HEK293 (cell line): Measurements from ENCODE around the gene CACNA1H.

Experiments used
- CTCF ChIA-PET: fragments of 350-600 bp; formaldehyde crosslinking; extraction: SDS; loops from one replicate; lab custom pipeline; 2021; ENCODE audit warnings: antibody characterized with exemption; lab: Yijun Ruan, JAX
- POLR2A ChIA-PET: fragments of 300-600 bp; formaldehyde crosslinking; extraction: SDS; loops from one replicate; lab custom pipeline; 2020; ENCODE audit warnings: antibody characterized with exemption, inconsistent platforms; lab: Yijun Ruan, JAX
- H3K27ac ChIP-seq: fragments of 200-500 bp; sonication (Bioruptor generic); 2 replicates; pipeline ENCODE4 v1.5.1; 2014; ENCODE audit warnings: low read depth, low read length, control low read depth, inconsistent platforms; ENCODE audit errors: extremely low read depth
- H3K36me3 ChIP-seq, 2 experiments: fragments of 200-500 bp in 1 of 2; sonication (Bioruptor generic) in 1 of 2; 1 replicate in 1 of 2; 2 replicates in 1 of 2; pipeline ENCODE4 v1.5.1; 2014 to 2017; ENCODE audit warnings: inconsistent platforms in 2 of 2, low read length in 2 of 2; ENCODE audit not compliant: control insufficient read depth in 2 of 2, insufficient read depth in 1 of 2
- H3K4me1 ChIP-seq: fragments of 200-500 bp; sonication (Bioruptor generic); 2 replicates; pipeline ENCODE4 v1.5.1; 2014; ENCODE audit warnings: mild to moderate bottlenecking, low read length, inconsistent platforms; ENCODE audit not compliant: control insufficient read depth, insufficient read depth
- H3K4me3 ChIP-seq: 2 replicates; pipeline ENCODE4 v1.5.1; 2011; ENCODE audit warnings: low read depth, mild to moderate bottlenecking, control low read depth, low read length, moderate library complexity
- H3K9me3 ChIP-seq: fragments of 200-500 bp; sonication (Bioruptor generic); 2 replicates; pipeline ENCODE4 v1.5.1; 2014; ENCODE audit warnings: low read depth, low read length, inconsistent platforms; ENCODE audit not compliant: control insufficient read depth, insufficient read depth
- EGR2 ChIP-seq: fragments of 450-650 bp; formaldehyde crosslinking; IDR thresholded peaks from 2 replicates; pipeline ENCODE4 v1.5.1; 2016; ENCODE audit warnings: low read depth, missing biosample characterization, missing genetic modification characterization
- GLI2 ChIP-seq: fragments of 450-650 bp; formaldehyde crosslinking; IDR thresholded peaks from 2 replicates; pipeline ENCODE4; 2017; ENCODE audit warnings: missing biosample characterization, missing genetic modification characterization, low read depth, borderline replicate concordance
- GLIS1 ChIP-seq: fragments of 450-650 bp; formaldehyde crosslinking; IDR thresholded peaks from 2 replicates; pipeline ENCODE4 v1.5.1; 2016; ENCODE audit warnings: missing biosample characterization, missing genetic modification characterization
- HOXA7 ChIP-seq: sonication (generic); formaldehyde crosslinking; IDR thresholded peaks from 2 replicates; pipeline ENCODE4 v1.8.1; 2022; ENCODE audit warnings: missing genetic modification reagents, borderline replicate concordance
- INSM2 ChIP-seq: fragments of 450-650 bp; formaldehyde crosslinking; IDR thresholded peaks from 2 replicates; pipeline ENCODE4 v1.5.1; 2016; ENCODE audit warnings: missing biosample characterization, missing genetic modification characterization
- TCF7L2 ChIP-seq: IDR thresholded peaks from 2 replicates; pipeline ENCODE4 v1.6.1; 2011; ENCODE audit warnings: low read depth, mild to moderate bottlenecking, inconsistent platforms, low read length, moderate library complexity, borderline replicate concordance
- ZEB2 ChIP-seq: fragments of 450-650 bp; formaldehyde crosslinking; IDR thresholded peaks from 2 replicates; pipeline ENCODE4 v1.5.1; 2016; ENCODE audit warnings: missing biosample characterization, missing genetic modification characterization
- ZNF148 ChIP-seq: fragments of 450-650 bp; formaldehyde crosslinking; IDR thresholded peaks from 2 replicates; pipeline ENCODE4 v1.5.0; 2017; ENCODE audit warnings: missing biosample characterization, missing genetic modification characterization, borderline replicate concordance
- ZNF175 ChIP-seq: fragments of 450-650 bp; formaldehyde crosslinking; IDR thresholded peaks from 2 replicates; pipeline ENCODE4 v1.5.1; 2016; ENCODE audit warnings: missing biosample characterization, missing genetic modification characterization
- ZNF18 ChIP-seq: fragments of 450-650 bp; formaldehyde crosslinking; IDR thresholded peaks from 2 replicates; pipeline ENCODE4 v1.5.1; 2016; ENCODE audit warnings: missing biosample characterization, missing genetic modification characterization
- ZNF324 ChIP-seq: fragments of 450-650 bp; formaldehyde crosslinking; IDR thresholded peaks from 2 replicates; pipeline ENCODE4 v1.5.1; 2016; ENCODE audit warnings: missing biosample characterization, missing genetic modification characterization
- ZNF362 ChIP-seq: fragments of 450-650 bp; formaldehyde crosslinking; IDR thresholded peaks from 2 replicates; pipeline ENCODE4 v1.5.1; 2016; ENCODE audit warnings: missing biosample characterization, missing genetic modification characterization
- ZNF488 ChIP-seq: fragments of 450-650 bp; formaldehyde crosslinking; IDR thresholded peaks from 2 replicates; pipeline ENCODE4 v1.5.1; 2016; ENCODE audit warnings: missing biosample characterization, missing genetic modification characterization
- ZNF549 ChIP-seq: fragments of 450-650 bp; IDR thresholded peaks from 2 replicates; pipeline ENCODE4 v1.5.1; 2018; ENCODE audit warnings: missing biosample characterization, missing genetic modification characterization, mild to moderate bottlenecking, inconsistent platforms, moderate library complexity
- ZNF555 ChIP-seq: fragments of 450-650 bp; formaldehyde crosslinking; conservative IDR thresholded peaks from 2 replicates; pipeline ENCODE4 v1.5.1; 2017; ENCODE audit warnings: missing biosample characterization, mild to moderate bottlenecking, missing genetic modification characterization, inconsistent platforms
- ZNF560 ChIP-seq: fragments of 450-650 bp; formaldehyde crosslinking; IDR thresholded peaks from 2 replicates; pipeline ENCODE4 v1.5.1; 2017; ENCODE audit warnings: missing biosample characterization, missing genetic modification characterization, borderline replicate concordance
- ZNF654 ChIP-seq: fragments of 450-650 bp; formaldehyde crosslinking; IDR thresholded peaks from 2 replicates; pipeline ENCODE4 v1.5.1; 2016; ENCODE audit warnings: low read depth, missing biosample characterization, missing genetic modification characterization
- ZNF660 ChIP-seq: fragments of 450-650 bp; IDR thresholded peaks from 2 replicates; pipeline ENCODE4 v1.5.1; 2018; ENCODE audit warnings: missing biosample characterization, mild to moderate bottlenecking, missing genetic modification characterization
- ZNF791 ChIP-seq: fragments of 450-650 bp; formaldehyde crosslinking; IDR thresholded peaks from 2 replicates; pipeline ENCODE4 v1.5.1; 2016; ENCODE audit warnings: missing biosample characterization, missing genetic modification characterization
- ZSCAN5A ChIP-seq: fragments of 450-650 bp; formaldehyde crosslinking; IDR thresholded peaks from 2 replicates; pipeline ENCODE4 v1.5.1; 2016; ENCODE audit warnings: missing biosample characterization, missing genetic modification characterization

CACNA1H gene

GRCh38 chr16:1134776-1135458, 18.0 kb upstream of the CACNA1H start:
- H3K4me3 ChIP-seq = no peak overlapping the region
- H3K4me1 ChIP-seq = no peaks in the 10 kb centered on the region
- no peak for TF ChIP-seq ZNF488
- no peak for TF ChIP-seq GLI2 (tag by site-specific recombination)
- TF ChIP-seq ZNF175 (tag by site-specific recombination) = no peak
- TF ChIP-seq ZNF324 (tag by site-specific recombination) = no peak
- TF ChIP-seq HOXA7 (CRISPR knock-in tag) = no peak
- H3K27ac ChIP-seq = no peak overlapping the region
- H3K9me3 ChIP-seq = no peaks in the 10 kb centered on the region
- POLR2A ChIA-PET = no interaction called here
- H3K36me3 ChIP-seq = no peaks in the 10 kb centered on the region
- CTCF ChIA-PET = no interaction called here

- H3K36me3 ChIP-seq = no peaks in the 10 kb centered on the region
- no peak overlapping the region for H3K27ac ChIP-seq
- ChIA-PET CTCF (interaction anchor here (1.0 kb wide), 1 partner anchor 18 kb away, joined by 4 read pairs; no protein-coding TSS in a partner anchor), POLR2A (no interaction called here)
- no peaks in the 10 kb centered on the region for H3K9me3 ChIP-seq
- H3K4me1 ChIP-seq = no peaks in the 10 kb centered on the region
- no peak overlapping the region for H3K4me3 ChIP-seq
- TF ChIP-seq ZNF549 (tag by site-specific recombination) = no peak
- no peak for TF ChIP-seq ZNF560 (tag by site-specific recombination)
- TF ChIP-seq ZNF791 (tag by site-specific recombination) = no peak
- TF ChIP-seq ZEB2 (tag by site-specific recombination) = no peak
- no peak for TF ChIP-seq ZNF362
- no peak for TF ChIP-seq TCF7L2
- no peak for TF ChIP-seq ZNF324 (tag by site-specific recombination)
- TF ChIP-seq GLIS1 (tag by site-specific recombination) = no peak
- no peak for TF ChIP-seq ZNF18
- TF ChIP-seq EGR2 (tag by site-specific recombination) = no peak
- TF ChIP-seq ZNF660 (tag by site-specific recombination) = no peak
- TF ChIP-seq ZNF654 = no peak
- TF ChIP-seq ZSCAN5A (tag by site-specific recombination) = no peak
- TF ChIP-seq ZNF148 (tag by site-specific recombination) = no peak
- TF ChIP-seq INSM2 (tag by site-specific recombination) = no peak
- TF ChIP-seq ZNF555 = no peak
Measured at GRCh38 chr16:1135459-1135825, 17.5 kb upstream of the CACNA1H start.
